ENCODE measurements around the gene SNX24. TPM values are rescaled to one million over a fixed set of nuclear protein-coding genes. Genes with fewer than 3 reads are reported as not detected.
A peak's percentile ranks its signal among the peaks of the same experiment; 100 is the strongest.
"Not testable (repeated sequence)": the region's sequence is repeated elsewhere in the genome, so short reads cannot be mapped to it uniquely, and the experiment has no call there.

Gene SNX24
- total RNA-seq, 1 experiment from 2014 or later: 21.8 TPM

GRCh38 chr5:122901346-122901745 lies 55.9 kb downstream of the SNX24 start:
- no peak for DNase-seq
- Histone ChIP-seq H3K4me3 (no peak overlapping the region), H3K9me3 (no peaks in the 10 kb centered on the region), H3K36me3 (no peaks in the 10 kb centered on the region), H3K27me3 (no peaks in the 10 kb centered on the region)

- Histone ChIP-seq H3K9me3 (no peaks in the 10 kb centered on the region), H3K4me3 (no peak overlapping the region), H3K36me3 (no peaks in the 10 kb centered on the region), H3K27me3 (no peaks in the 10 kb centered on the region)
- DNase-seq: no peak
These were observed 56.9 kb downstream of the SNX24 start for GRCh38 chr5:122902263-122902662.

- Histone ChIP-seq H3K4me3 (no peak overlapping the region), H3K27me3 (no peaks in the 10 kb centered on the region), H3K36me3 (no peaks in the 10 kb centered on the region), H3K9me3 (no peaks in the 10 kb centered on the region)
- DNase-seq: no peak
These were observed 61.4 kb downstream of the SNX24 start for GRCh38 chr5:122906768-122907167.

- Histone ChIP-seq H3K27me3 (no peaks in the 10 kb centered on the region), H3K9me3 (no peaks in the 10 kb centered on the region), H3K4me3 (no peak overlapping the region), H3K36me3 (no peaks in the 10 kb centered on the region)
- DNase-seq: no peak
These were observed 61.9 kb downstream of the SNX24 start for GRCh38 chr5:122907276-122907675.

GRCh38 chr5:122908108-122908507 lies 62.7 kb downstream of the SNX24 start:
- Histone ChIP-seq H3K36me3 (no peaks in the 10 kb centered on the region), H3K27me3 (no peaks in the 10 kb centered on the region), H3K9me3 (no peaks in the 10 kb centered on the region), H3K4me3 (no peak overlapping the region)
- no peak for DNase-seq

GRCh38 chr5:122908662-122909061 lies 63.2 kb downstream of the SNX24 start:
- no peaks in the 10 kb centered on the region for H3K27me3 ChIP-seq
- no peaks in the 10 kb centered on the region for H3K9me3 ChIP-seq
- DNase-seq: no peak
- no peaks in the 10 kb centered on the region for H3K36me3 ChIP-seq
- no peak overlapping the region for H3K4me3 ChIP-seq

GRCh38 chr5:122909470-122910100 lies 64.2 kb downstream of the SNX24 start:
- H3K27me3 ChIP-seq: no peaks in the 10 kb centered on the region
- H3K9me3 ChIP-seq: no peaks in the 10 kb centered on the region
- no peak overlapping the region for H3K4me3 ChIP-seq
- DNase-seq: no peak
- no peaks in the 10 kb centered on the region for H3K36me3 ChIP-seq

GRCh38 chr5:122913436-122913835 lies 68.0 kb downstream of the SNX24 start:
- H3K4me3 ChIP-seq, DNase-seq, H3K27me3 ChIP-seq, H3K36me3 ChIP-seq, H3K9me3 ChIP-seq: not testable (repeated sequence)

GRCh38 chr5:122915717-122916461 lies 70.5 kb downstream of the SNX24 start:
- Histone ChIP-seq H3K36me3 (no peaks in the 10 kb centered on the region), H3K4me3 (no peak overlapping the region), H3K27me3 (no peaks in the 10 kb centered on the region), H3K9me3 (no peaks in the 10 kb centered on the region)
- DNase-seq: no peak

- no peaks in the 10 kb centered on the region for H3K36me3 ChIP-seq
- DNase-seq: no peak
- H3K27me3 ChIP-seq: no peaks in the 10 kb centered on the region
- no peak overlapping the region for H3K4me3 ChIP-seq
- H3K9me3 ChIP-seq: no peaks in the 10 kb centered on the region
These were observed 71.1 kb downstream of the SNX24 start for GRCh38 chr5:122916490-122916889.

GRCh38 chr5:122919969-122920368 lies 74.6 kb downstream of the SNX24 start:
- H3K36me3 ChIP-seq: no peaks in the 10 kb centered on the region
- H3K4me3 ChIP-seq: no peak overlapping the region
- H3K9me3 ChIP-seq: no peaks in the 10 kb centered on the region
- no peaks in the 10 kb centered on the region for H3K27me3 ChIP-seq
- DNase-seq: no peak

- Histone ChIP-seq H3K27me3 (no peaks in the 10 kb centered on the region), H3K4me3 (no peak overlapping the region), H3K9me3 (no peaks in the 10 kb centered on the region), H3K36me3 (no peaks in the 10 kb centered on the region)
- no peak for DNase-seq
These were observed 76.4 kb downstream of the SNX24 start for GRCh38 chr5:122921826-122922225.

GRCh38 chr5:122924203-122924602 lies 78.8 kb downstream of the SNX24 start:
- DNase-seq: peak; percentile 26
- H3K4me3 ChIP-seq: no peak overlapping the region
- H3K36me3 ChIP-seq: no peaks in the 10 kb centered on the region
- H3K9me3 ChIP-seq: no peaks in the 10 kb centered on the region
- H3K27me3 ChIP-seq: no peaks in the 10 kb centered on the region

GRCh38 chr5:122924719-122925395 lies 79.4 kb downstream of the SNX24 start:
- Histone ChIP-seq H3K4me3 (no peak overlapping the region), H3K27me3 (no peaks in the 10 kb centered on the region), H3K36me3 (no peaks in the 10 kb centered on the region), H3K9me3 (no peaks in the 10 kb centered on the region)
- no peak for DNase-seq

- Histone ChIP-seq H3K9me3 (no peaks in the 10 kb centered on the region), H3K27me3 (no peaks in the 10 kb centered on the region), H3K4me3 (no peak overlapping the region), H3K36me3 (no peaks in the 10 kb centered on the region)
- DNase-seq: no peak
These were observed 83.6 kb downstream of the SNX24 start for GRCh38 chr5:122929001-122929400.

- Histone ChIP-seq H3K9me3 (no peaks in the 10 kb centered on the region), H3K36me3 (no peaks in the 10 kb centered on the region), H3K27me3 (no peaks in the 10 kb centered on the region), H3K4me3 (no peak overlapping the region)
- DNase-seq: no peak
These were observed 84.6 kb downstream of the SNX24 start for GRCh38 chr5:122929980-122930379.

GRCh38 chr5:122933956-122934355 lies 88.5 kb downstream of the SNX24 start:
- no peak for DNase-seq
- no peaks in the 10 kb centered on the region for H3K9me3 ChIP-seq
- no peak overlapping the region for H3K4me3 ChIP-seq
- H3K27me3 ChIP-seq: no peaks in the 10 kb centered on the region
- H3K36me3 ChIP-seq: no peaks in the 10 kb centered on the region

- Histone ChIP-seq H3K9me3 (no peaks in the 10 kb centered on the region), H3K27me3 (no peaks in the 10 kb centered on the region), H3K36me3 (no peaks in the 10 kb centered on the region), H3K4me3 (no peak overlapping the region)
- DNase-seq: no peak
These were observed 90.7 kb downstream of the SNX24 start for GRCh38 chr5:122936088-122936487.
